ENCODE data around the gene C1S. TPM values are rescaled to one million over a fixed set of nuclear protein-coding genes. Genes with fewer than 3 reads are reported as not detected.
A peak's percentile ranks its signal among the peaks of the same experiment; 100 is the strongest.

Gene C1S
- total RNA-seq, 1 donor from 2014 or later, result 142 TPM

GRCh38 chr12:7110661-7111060 is 50.1 kb downstream of the C1S start:
- DNase-seq (no peak), ATAC-seq (ENCODE audit: poor library complexity) (no peak)
- intact Hi-C loops (cut with DNase I), result loop anchor here (10.0 kb wide), 1 partner anchor 166 kb away; the partner anchor contains the start of genes C12orf57 and RNU7-1

GRCh38 chr12:7112041-7112440 is 51.5 kb downstream of the C1S start:
- DNase-seq, result no peak
- ATAC-seq (ENCODE audit: poor library complexity), result no peak
- intact Hi-C loops (cut with DNase I), result loop anchor here (10.0 kb wide), 1 partner anchor 167 kb away; the partner anchor contains the start of genes C12orf57 and RNU7-1

- intact Hi-C loops (cut with DNase I), result loop anchor here (10.0 kb wide), 1 partner anchor 169 kb away; the partner anchor contains the start of genes C12orf57 and RNU7-1
- peak; percentile 32 for ATAC-seq (ENCODE audit: poor library complexity)
- DNase-seq, result no peak
These were observed 52.9 kb downstream of the C1S start for GRCh38 chr12:7113389-7113871.

GRCh38 chr12:7114008-7114407 is 53.5 kb downstream of the C1S start:
- DNase-seq (no peak), ATAC-seq (ENCODE audit: poor library complexity) (no peak)
- intact Hi-C loops (cut with DNase I), result loop anchor here (10.0 kb wide), 1 partner anchor 169 kb away; the partner anchor contains the start of genes C12orf57 and RNU7-1

- DNase-seq, result no peak
- intact Hi-C loops (cut with DNase I), result loop anchor here (10.0 kb wide), 1 partner anchor 170 kb away; the partner anchor contains the start of genes C12orf57 and RNU7-1
- no peak for ATAC-seq (ENCODE audit: poor library complexity)
These were observed 54.3 kb downstream of the C1S start for GRCh38 chr12:7114851-7115250.

- no peak for ATAC-seq (ENCODE audit: poor library complexity)
- intact Hi-C loops (cut with DNase I), result loop anchor here (10.0 kb wide), 1 partner anchor 171 kb away; the partner anchor contains the start of genes C12orf57 and RNU7-1
- DNase-seq, result no peak
These were observed 55.7 kb downstream of the C1S start for GRCh38 chr12:7116196-7116595.

GRCh38 chr12:7116916-7117315 is 56.4 kb downstream of the C1S start:
- intact Hi-C loops (cut with DNase I), result loop anchor here (10.0 kb wide), 1 partner anchor 172 kb away; the partner anchor contains the start of genes C12orf57 and RNU7-1
- DNase-seq (no peak), ATAC-seq (ENCODE audit: poor library complexity) (no peak)

GRCh38 chr12:7117670-7118069 is 57.2 kb downstream of the C1S start:
- intact Hi-C loops (cut with DNase I), result loop anchor here (10.0 kb wide), 1 partner anchor 173 kb away; the partner anchor contains the start of genes C12orf57 and RNU7-1
- no peak for ATAC-seq (ENCODE audit: poor library complexity)

GRCh38 chr12:7118881-7119280 is 58.4 kb downstream of the C1S start:
- intact Hi-C loops (cut with DNase I), result loop anchor here (10.0 kb wide), 1 partner anchor 174 kb away; the partner anchor contains the start of genes C12orf57 and RNU7-1
- ATAC-seq (ENCODE audit: poor library complexity) (no peak), DNase-seq (no peak)

More at GRCh38 chr12:7117670-7118069, 57.2 kb downstream of the C1S start:
- DNase-seq, result no peak

GRCh38 chr12:7120166-7120565 is 59.6 kb downstream of the C1S start:
- intact Hi-C loops (cut with DNase I), result no loop called here
- ATAC-seq (ENCODE audit: poor library complexity) (no peak), DNase-seq (no peak)

Other genes with a start within 250 kb of the C1S start
- 4.4 TPM for gene GPR162, start 238.9 kb upstream of the C1S start, total RNA-seq
- 10.0 TPM for gene P3H3, start 232.3 kb upstream of the C1S start, total RNA-seq
- gene GNB3, start 219.8 kb upstream of the C1S start, total RNA-seq, result 2.9 TPM
- 1.3 TPM for gene CDCA3, start 209.4 kb upstream of the C1S start, total RNA-seq
- gene USP5, start 208.6 kb upstream of the C1S start, total RNA-seq, result 63.0 TPM
- 804 TPM for gene TPI1, start 193.2 kb upstream of the C1S start, total RNA-seq
- gene SPSB2, start 187.4 kb upstream of the C1S start, total RNA-seq, result 3.2 TPM
- 8.2 TPM for gene LRRC23, start 155.9 kb upstream of the C1S start, total RNA-seq
- 7.4 TPM for gene ENO2, start 146.1 kb upstream of the C1S start, total RNA-seq
- 69.7 TPM for gene ATN1, start 132.8 kb upstream of the C1S start, total RNA-seq
- gene RNU7-1, start 116.9 kb upstream of the C1S start, total RNA-seq, result not detected
- gene C12orf57, start 116.7 kb upstream of the C1S start, total RNA-seq, result 251 TPM
- 7.2 TPM for gene PTPN6, start 109.4 kb upstream of the C1S start, total RNA-seq
- gene PHB2, start 90.1 kb upstream of the C1S start, total RNA-seq, result 136 TPM
- gene EMG1, start 89.8 kb upstream of the C1S start, total RNA-seq, result 39.0 TPM
- gene LPCAT3, start 42.2 kb upstream of the C1S start, total RNA-seq, result 48.7 TPM
- 165 TPM for gene C1R, start 31.7 kb downstream of the C1S start, total RNA-seq
- 10.7 TPM for gene C1RL, start 48.5 kb downstream of the C1S start, total RNA-seq
- 0.46 TPM for gene RBP5, start 68.2 kb downstream of the C1S start, total RNA-seq
- gene CLSTN3, start 69.7 kb downstream of the C1S start, total RNA-seq, result 3.7 TPM
- 34.1 TPM for gene PEX5, start 129.0 kb downstream of the C1S start, total RNA-seq
- not detected for gene ACSM4, start 243.4 kb downstream of the C1S start, total RNA-seq

Measured in Right ventricle myocardium superior (tissue), 1 donor.